ENCODE data around the gene FCRL3.

DNA sequence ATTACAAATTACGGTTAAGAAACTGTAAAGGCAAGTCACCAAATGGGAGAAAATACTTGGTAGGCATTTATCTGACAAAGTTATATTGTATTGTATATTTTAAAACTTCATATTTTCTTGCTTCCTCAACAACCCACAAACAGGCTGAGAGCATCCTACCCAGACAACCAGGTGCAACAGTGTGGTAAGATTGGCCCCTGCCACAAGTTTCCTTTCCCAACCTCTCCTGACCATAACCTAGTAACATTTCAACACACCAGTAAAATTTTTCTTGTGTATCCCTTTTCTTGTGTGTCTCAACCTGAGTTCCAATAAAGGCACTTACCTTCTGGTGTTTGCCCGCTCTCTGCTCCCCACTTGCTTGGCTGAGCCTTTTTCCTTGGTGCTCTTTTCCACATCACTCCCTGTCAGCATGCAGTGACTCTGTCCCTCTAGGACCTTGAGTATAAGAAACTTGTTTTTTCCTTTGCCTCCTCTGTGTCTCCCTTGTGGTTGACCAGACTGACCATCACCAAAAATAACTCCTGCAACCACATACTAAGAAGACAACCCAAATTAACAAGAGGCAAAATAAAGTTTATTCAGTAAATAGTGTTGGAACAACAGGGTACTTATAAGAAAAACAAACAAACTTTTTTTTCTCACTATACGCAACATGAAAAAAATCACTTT, 40.9 kb downstream of the FCRL3 start:
- TF ChIP-seq, protein P1, sequence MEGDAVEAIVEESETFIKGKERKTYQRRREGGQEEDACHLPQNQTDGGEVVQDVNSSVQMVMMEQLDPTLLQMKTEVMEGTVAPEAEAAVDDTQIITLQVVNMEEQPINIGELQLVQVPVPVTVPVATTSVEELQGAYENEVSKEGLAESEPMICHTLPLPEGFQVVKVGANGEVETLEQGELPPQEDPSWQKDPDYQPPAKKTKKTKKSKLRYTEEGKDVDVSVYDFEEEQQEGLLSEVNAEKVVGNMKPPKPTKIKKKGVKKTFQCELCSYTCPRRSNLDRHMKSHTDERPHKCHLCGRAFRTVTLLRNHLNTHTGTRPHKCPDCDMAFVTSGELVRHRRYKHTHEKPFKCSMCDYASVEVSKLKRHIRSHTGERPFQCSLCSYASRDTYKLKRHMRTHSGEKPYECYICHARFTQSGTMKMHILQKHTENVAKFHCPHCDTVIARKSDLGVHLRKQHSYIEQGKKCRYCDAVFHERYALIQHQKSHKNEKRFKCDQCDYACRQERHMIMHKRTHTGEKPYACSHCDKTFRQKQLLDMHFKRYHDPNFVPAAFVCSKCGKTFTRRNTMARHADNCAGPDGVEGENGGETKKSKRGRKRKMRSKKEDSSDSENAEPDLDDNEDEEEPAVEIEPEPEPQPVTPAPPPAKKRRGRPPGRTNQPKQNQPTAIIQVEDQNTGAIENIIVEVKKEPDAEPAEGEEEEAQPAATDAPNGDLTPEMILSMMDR (conservative IDR thresholded peaks at IDR 0.05; ENCODE audit: low read depth, low read length), result no peak
- TF ChIP-seq EZH2phosphoT487 (IDR thresholded peaks at IDR 0.05; ENCODE audit: borderline replicate concordance, low read length), result no peak
- TF ChIP-seq EZH2 (IDR thresholded peaks at IDR 0.05; ENCODE audit: low read length, unreplicated experiment), result no peak
